ENCODE data around the gene C2CD5.

GRCh38 chr12:22577667-22578066 lies 33.3 kb upstream of the C2CD5 start:
- TF ChIP-seq CTCF (conservative IDR thresholded peaks at IDR 0.05 in 1 of 2, IDR thresholded peaks at IDR 0.05 in 1 of 2; ENCODE audit: low read depth in 1 of 2, low read length in 2 of 2) (no peak), EZH2 (IDR thresholded peaks at IDR 0.05; ENCODE audit: low read length, missing control alignments) (no peak)
